Natural killer cell (primary cell): ENCODE data around the gene NUDCD3. TPM values are rescaled to one million over a fixed set of nuclear protein-coding genes. Genes with fewer than 3 reads are reported as not detected.

Source experiments
- ATAC-seq, 3 donors: fragments of 150-1000 bp in 2 of 3; fragments of 200-7000 bp in 1 of 3; cut with Tn5 transposase; 1 replicate in 1 of 3; 2 replicates in 2 of 3; pipeline ENCODE4 v1.10.0; 2021; ENCODE audit warnings: mild to moderate bottlenecking in 2 of 3, moderate library complexity in 2 of 3
- DNase-seq, 2 donors: peaks; one replicate each; pipeline versions ENCODE4 v3.0.0 to v3.0.0-alpha.2; 2013 to 2021; ENCODE audit warnings: mixed read lengths in 1 of 2
- H3K27ac ChIP-seq: one replicate; pipeline ENCODE4 v1.5.1; 2013; ENCODE audit warnings: mild to moderate bottlenecking, low read length
- H3K27me3 ChIP-seq: one replicate; pipeline ENCODE4 v1.6.1; 2013; ENCODE audit warnings: low read length; ENCODE audit not compliant: control insufficient read depth, insufficient read depth
- H3K36me3 ChIP-seq: one replicate; pipeline ENCODE4 v1.6.1; 2013; ENCODE audit warnings: low read length; ENCODE audit not compliant: control insufficient read depth, insufficient read depth
- H3K4me1 ChIP-seq: one replicate; pipeline ENCODE4 v1.6.1; 2013; ENCODE audit warnings: low read length; ENCODE audit not compliant: control insufficient read depth, insufficient read depth
- H3K4me3 ChIP-seq: one replicate; pipeline ENCODE4 v1.5.1; 2013; ENCODE audit warnings: low read length
- H3K9me3 ChIP-seq: one replicate; pipeline ENCODE4 v1.6.1; 2013; ENCODE audit warnings: low read length; ENCODE audit not compliant: control insufficient read depth, insufficient read depth
- H3K27ac Mint-ChIP-seq, 2 donors: one replicate each; pipeline ENCODE4 v1.8.0; 2022; ENCODE audit warnings: mild to moderate bottlenecking in 2 of 2, mixed read lengths in 2 of 2, moderate library complexity in 1 of 2
- H3K27me3 Mint-ChIP-seq, 2 donors: one replicate each; pipeline ENCODE4 v1.8.0; 2022; ENCODE audit warnings: low read depth in 2 of 2, mixed read lengths in 2 of 2
- H3K36me3 Mint-ChIP-seq: one replicate; pipeline ENCODE4 v1.8.0; 2022; ENCODE audit warnings: mixed read lengths
- H3K4me1 Mint-ChIP-seq, 2 donors: one replicate each; pipeline ENCODE4 v1.8.0; 2022; ENCODE audit warnings: mixed read lengths in 2 of 2
- H3K4me3 Mint-ChIP-seq: one replicate; pipeline ENCODE4 v1.8.0; 2022; ENCODE audit warnings: mild to moderate bottlenecking, moderate library complexity, mixed read lengths
- H3K9me3 Mint-ChIP-seq, 2 donors: one replicate each; pipeline ENCODE4 v1.8.0; 2022; ENCODE audit warnings: mixed read lengths in 2 of 2
- CTCF ChIP-seq: fragments of 200-600 bp; IDR thresholded peaks from one replicate; pipeline ENCODE4 v1.8.0; 2022; ENCODE audit warnings: antibody characterized with exemption
- WGBS: methylation state at CpG from one replicate; pipeline ENCODE4 v1.1.7; 2013; ENCODE audit warnings: missing lambda C conversion rate; ENCODE audit not compliant: insufficient coverage; 5-methylcytosine and 5-hydroxymethylcytosine counted together
- intact Hi-C: fragments of 100-400 bp; cut with micrococcal nuclease; formaldehyde crosslinking; loops from one replicate; pipeline ENCODE4 v1.14.2; 2022
- total RNA-seq, 4 donors: library from RNA; stranded (reverse); fragments of 120-200 nt in 1 of 4; gene quantifications; one replicate each; pipeline versions ENCODE4 v1.2.3 to v1.2.4, GENCODE V29; 2013 to 2022

Gene NUDCD3
- total RNA-seq, 3 donors from 2014 or later (not counting 1 experiment from before 2014, with no cell fraction given) = 50.1 to 79.9 (median 68.7) TPM

GRCh38 chr7:44403775-44404174, 86.7 kb downstream of the NUDCD3 start:
- Histone ChIP-seq H3K9me3 (no peaks in the 10 kb centered on the region), H3K36me3 (peaks cover 41% of the 10 kb centered on the region), H3K4me3 (no peak overlapping the region), H3K27ac (no peak overlapping the region), H3K4me1 (no peaks in the 10 kb centered on the region), H3K27me3 (no peaks in the 10 kb centered on the region)
- DNase-seq (no peak), ATAC-seq (no peak)
- Mint-ChIP-seq H3K27me3 (no peaks in the 10 kb centered on the region), H3K27ac (no peak overlapping the region), H3K4me1 (peaks cover 7 to 40% of the 10 kb centered on the region in 2 donors), H3K9me3 (no peaks in the 10 kb centered on the region), H3K4me3 (no peak overlapping the region), H3K36me3 (peaks cover 10% of the 10 kb centered on the region)
- WGBS = 97% methylated on average over 2 of the region's 2 CpGs
- intact Hi-C loops = no loop called here
- no peak for TF ChIP-seq CTCF

- intact Hi-C loops = no loop called here
- Histone ChIP-seq H3K9me3 (no peaks in the 10 kb centered on the region), H3K36me3 (peaks cover 45% of the 10 kb centered on the region), H3K27me3 (no peaks in the 10 kb centered on the region), H3K27ac (no peak overlapping the region), H3K4me1 (no peaks in the 10 kb centered on the region), H3K4me3 (no peak overlapping the region)
- DNase-seq = no peak
- H3K27ac Mint-ChIP-seq = peak overlapping the region in 1 of 2 donors; percentile 30
- peak in 1 of 3 donors; percentile 28 for ATAC-seq
- 96% methylated on average over 4 of the region's 4 CpGs for WGBS
- H3K27me3 Mint-ChIP-seq = no peaks in the 10 kb centered on the region
- H3K4me3 Mint-ChIP-seq = no peak overlapping the region
- no peak for TF ChIP-seq CTCF
- H3K9me3 Mint-ChIP-seq = no peaks in the 10 kb centered on the region
- peaks cover 10% of the 10 kb centered on the region for H3K36me3 Mint-ChIP-seq
- peaks cover 7 to 43% of the 10 kb centered on the region in 2 donors for H3K4me1 Mint-ChIP-seq
These were observed 87.2 kb downstream of the NUDCD3 start for GRCh38 chr7:44403176-44403759.

GRCh38 chr7:44402401-44403060, 87.9 kb downstream of the NUDCD3 start:
- Histone ChIP-seq H3K9me3 (no peaks in the 10 kb centered on the region), H3K36me3 (peaks cover 48% of the 10 kb centered on the region), H3K4me1 (no peaks in the 10 kb centered on the region), H3K4me3 (no peak overlapping the region), H3K27ac (no peak overlapping the region), H3K27me3 (no peaks in the 10 kb centered on the region)
- no peak overlapping the region for H3K4me3 Mint-ChIP-seq
- intact Hi-C loops = no loop called here
- no peaks in the 10 kb centered on the region for H3K27me3 Mint-ChIP-seq
- H3K4me1 Mint-ChIP-seq = peaks cover 11 to 40% of the 10 kb centered on the region in 2 donors
- no peaks in the 10 kb centered on the region for H3K9me3 Mint-ChIP-seq
- ATAC-seq (no peak), DNase-seq (no peak)
- over 99% methylated on average over 12 of the region's 14 CpGs for WGBS
- H3K36me3 Mint-ChIP-seq = peaks cover 10% of the 10 kb centered on the region
- H3K27ac Mint-ChIP-seq = peak overlapping the region in 1 of 2 donors; percentile 30
- TF ChIP-seq CTCF = no peak
